WTC11 (cell line): ENCODE results near the gene MCEE.

Experiments used
- ATF2 ChIP-seq: sonication (generic); formaldehyde crosslinking; IDR thresholded peaks from 2 replicates; pipeline ENCODE4 v1.8.1; 2022; ENCODE audit warnings: low read depth, missing genetic modification reagents, borderline replicate concordance
- CREM ChIP-seq: sonication (generic); formaldehyde crosslinking; IDR thresholded peaks from 2 replicates; pipeline ENCODE4 v1.8.1; 2022; ENCODE audit warnings: mild to moderate bottlenecking, missing genetic modification reagents, moderate library complexity
- FOXJ3 ChIP-seq: sonication (generic); formaldehyde crosslinking; IDR thresholded peaks from 2 replicates; pipeline ENCODE4 v1.9.0; 2021; ENCODE audit warnings: missing genetic modification reagents, mild to moderate bottlenecking, borderline replicate concordance
- JUN ChIP-seq: sonication (generic); formaldehyde crosslinking; IDR thresholded peaks from 2 replicates; pipeline ENCODE4 v1.8.0; 2023; ENCODE audit warnings: mild to moderate bottlenecking, missing genetic modification reagents
- NR2C2 ChIP-seq: sonication (generic); formaldehyde crosslinking; IDR thresholded peaks from 2 replicates; pipeline ENCODE4 v1.8.0; 2022; ENCODE audit warnings: mild to moderate bottlenecking, missing genetic modification reagents
- PRDM15 ChIP-seq: sonication (generic); formaldehyde crosslinking; IDR thresholded peaks from 2 replicates; pipeline ENCODE4 v1.8.0; 2022; ENCODE audit warnings: missing genetic modification reagents
- SMAD4 ChIP-seq: sonication (generic); formaldehyde crosslinking; IDR thresholded peaks from 2 replicates; pipeline ENCODE4 v1.8.0; 2022; ENCODE audit warnings: mild to moderate bottlenecking, missing genetic modification reagents
- ZNF416 ChIP-seq: fragments of 250-450 bp; sonication (Bioruptor Pico); IDR thresholded peaks from 2 replicates; pipeline ENCODE4 v1.9.0; 2021; ENCODE audit warnings: mild to moderate bottlenecking, inconsistent platforms
- TF ChIP-seq, protein P1 (sequence below): fragments of 200-600 bp; IDR thresholded peaks from 2 replicates; pipeline ENCODE4 v1.8.0; 2022; ENCODE audit warnings: antibody characterized with exemption
- TF ChIP-seq, protein P2 (sequence below): sonication (generic); formaldehyde crosslinking; IDR thresholded peaks from 2 replicates; pipeline ENCODE4 v1.8.0; 2023; ENCODE audit warnings: mild to moderate bottlenecking, missing genetic modification reagents
- TF ChIP-seq, protein P3 (sequence below): sonication (generic); formaldehyde crosslinking; IDR thresholded peaks from 2 replicates; pipeline ENCODE4 v1.8.1; 2023; ENCODE audit warnings: mild to moderate bottlenecking, missing genetic modification reagents, moderate library complexity

DNA sequence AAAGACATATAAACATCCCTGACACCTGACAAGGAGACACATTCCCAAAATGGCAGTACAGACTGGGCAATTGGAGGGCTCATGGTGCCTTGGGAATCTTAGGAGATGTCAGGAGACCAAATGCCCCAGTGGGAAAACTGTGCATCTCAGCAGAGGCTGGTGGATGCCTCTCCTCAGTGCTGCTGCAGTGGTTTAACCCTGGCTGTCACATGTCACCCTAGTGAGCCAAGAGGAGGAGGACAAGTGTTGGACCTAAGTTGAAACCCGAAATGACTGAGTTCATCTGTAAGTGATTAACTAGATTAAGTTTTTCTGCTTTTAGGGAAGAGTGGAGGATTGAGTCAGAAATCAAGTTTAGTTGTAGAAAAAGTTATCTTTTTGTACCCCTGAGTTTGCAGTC is 66.8 kb downstream of the MCEE start:
- TF ChIP-seq, protein P1, sequence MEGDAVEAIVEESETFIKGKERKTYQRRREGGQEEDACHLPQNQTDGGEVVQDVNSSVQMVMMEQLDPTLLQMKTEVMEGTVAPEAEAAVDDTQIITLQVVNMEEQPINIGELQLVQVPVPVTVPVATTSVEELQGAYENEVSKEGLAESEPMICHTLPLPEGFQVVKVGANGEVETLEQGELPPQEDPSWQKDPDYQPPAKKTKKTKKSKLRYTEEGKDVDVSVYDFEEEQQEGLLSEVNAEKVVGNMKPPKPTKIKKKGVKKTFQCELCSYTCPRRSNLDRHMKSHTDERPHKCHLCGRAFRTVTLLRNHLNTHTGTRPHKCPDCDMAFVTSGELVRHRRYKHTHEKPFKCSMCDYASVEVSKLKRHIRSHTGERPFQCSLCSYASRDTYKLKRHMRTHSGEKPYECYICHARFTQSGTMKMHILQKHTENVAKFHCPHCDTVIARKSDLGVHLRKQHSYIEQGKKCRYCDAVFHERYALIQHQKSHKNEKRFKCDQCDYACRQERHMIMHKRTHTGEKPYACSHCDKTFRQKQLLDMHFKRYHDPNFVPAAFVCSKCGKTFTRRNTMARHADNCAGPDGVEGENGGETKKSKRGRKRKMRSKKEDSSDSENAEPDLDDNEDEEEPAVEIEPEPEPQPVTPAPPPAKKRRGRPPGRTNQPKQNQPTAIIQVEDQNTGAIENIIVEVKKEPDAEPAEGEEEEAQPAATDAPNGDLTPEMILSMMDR = no peak
- TF ChIP-seq FOXJ3 (CRISPR knock-in tag) (no peak), PRDM15 (CRISPR knock-in tag) (no peak), JUN (CRISPR knock-in tag) (no peak), NR2C2 (CRISPR knock-in tag) (no peak), SMAD4 (no peak), CREM (CRISPR knock-in tag) (no peak), ATF2 (no peak), ZNF416 (CRISPR knock-in tag) (no peak)
- TF ChIP-seq, protein P2, sequence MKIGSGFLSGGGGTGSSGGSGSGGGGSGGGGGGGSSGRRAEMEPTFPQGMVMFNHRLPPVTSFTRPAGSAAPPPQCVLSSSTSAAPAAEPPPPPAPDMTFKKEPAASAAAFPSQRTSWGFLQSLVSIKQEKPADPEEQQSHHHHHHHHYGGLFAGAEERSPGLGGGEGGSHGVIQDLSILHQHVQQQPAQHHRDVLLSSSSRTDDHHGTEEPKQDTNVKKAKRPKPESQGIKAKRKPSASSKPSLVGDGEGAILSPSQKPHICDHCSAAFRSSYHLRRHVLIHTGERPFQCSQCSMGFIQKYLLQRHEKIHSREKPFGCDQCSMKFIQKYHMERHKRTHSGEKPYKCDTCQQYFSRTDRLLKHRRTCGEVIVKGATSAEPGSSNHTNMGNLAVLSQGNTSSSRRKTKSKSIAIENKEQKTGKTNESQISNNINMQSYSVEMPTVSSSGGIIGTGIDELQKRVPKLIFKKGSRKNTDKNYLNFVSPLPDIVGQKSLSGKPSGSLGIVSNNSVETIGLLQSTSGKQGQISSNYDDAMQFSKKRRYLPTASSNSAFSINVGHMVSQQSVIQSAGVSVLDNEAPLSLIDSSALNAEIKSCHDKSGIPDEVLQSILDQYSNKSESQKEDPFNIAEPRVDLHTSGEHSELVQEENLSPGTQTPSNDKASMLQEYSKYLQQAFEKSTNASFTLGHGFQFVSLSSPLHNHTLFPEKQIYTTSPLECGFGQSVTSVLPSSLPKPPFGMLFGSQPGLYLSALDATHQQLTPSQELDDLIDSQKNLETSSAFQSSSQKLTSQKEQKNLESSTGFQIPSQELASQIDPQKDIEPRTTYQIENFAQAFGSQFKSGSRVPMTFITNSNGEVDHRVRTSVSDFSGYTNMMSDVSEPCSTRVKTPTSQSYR (CRISPR knock-in tag) = no peak
- TF ChIP-seq, protein P3, sequence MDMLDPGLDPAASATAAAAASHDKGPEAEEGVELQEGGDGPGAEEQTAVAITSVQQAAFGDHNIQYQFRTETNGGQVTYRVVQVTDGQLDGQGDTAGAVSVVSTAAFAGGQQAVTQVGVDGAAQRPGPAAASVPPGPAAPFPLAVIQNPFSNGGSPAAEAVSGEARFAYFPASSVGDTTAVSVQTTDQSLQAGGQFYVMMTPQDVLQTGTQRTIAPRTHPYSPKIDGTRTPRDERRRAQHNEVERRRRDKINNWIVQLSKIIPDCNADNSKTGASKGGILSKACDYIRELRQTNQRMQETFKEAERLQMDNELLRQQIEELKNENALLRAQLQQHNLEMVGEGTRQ (CRISPR knock-in tag) = no peak
